GM18870 (cell line): Measurements from ENCODE around the gene IP6K2.

ENCODE experiments used
- ATAC-seq: cut with Tn5 transposase; IDR thresholded peaks from one replicate; pipeline ENCODE4 v1.9.1; 2021; ENCODE audit warnings: moderate library complexity; ENCODE audit not compliant: unreplicated experiment

IP6K2 gene

DNA sequence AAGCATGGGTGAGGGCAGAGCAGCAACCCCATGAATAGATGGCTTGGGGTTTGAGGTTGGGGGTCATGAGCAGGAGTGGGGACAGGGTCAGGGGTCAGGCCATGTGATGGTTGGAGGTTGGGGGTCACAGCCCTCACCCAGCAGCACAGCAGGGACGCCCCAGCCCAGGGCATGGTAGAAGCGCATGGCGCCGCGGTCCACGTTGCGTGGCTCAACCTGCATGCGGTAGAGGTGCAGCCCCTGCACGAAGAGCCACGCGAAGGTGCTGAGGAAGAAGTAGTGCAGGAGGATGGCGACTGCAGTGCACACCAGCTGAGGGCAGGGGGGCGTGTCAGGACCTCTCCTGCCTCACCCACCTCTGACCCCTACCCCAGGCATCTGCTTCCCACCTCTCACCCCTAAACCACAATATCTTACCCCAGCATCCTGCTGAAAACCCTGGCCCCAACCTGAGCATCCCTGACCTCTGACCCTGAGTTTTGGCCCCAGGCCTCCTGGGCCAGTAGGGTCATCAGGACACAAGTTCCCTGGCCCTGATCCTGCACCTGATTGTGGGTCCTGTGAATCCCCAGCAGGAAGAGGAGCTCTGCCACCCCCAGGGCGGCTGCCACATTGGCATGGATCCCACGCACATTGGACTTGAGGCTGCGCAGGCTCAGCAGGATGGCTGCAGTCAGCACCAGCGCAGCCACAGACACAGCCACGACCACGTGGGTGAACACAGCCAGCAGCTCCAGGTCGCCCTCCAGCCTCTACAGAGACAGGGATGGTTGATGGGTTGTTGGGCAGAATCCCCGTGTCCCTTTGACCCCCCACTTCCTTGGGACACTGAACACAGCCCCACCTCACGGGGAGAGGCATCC lies 71.9 kb downstream of the IP6K2 start:
- no peak for ATAC-seq

DNA sequence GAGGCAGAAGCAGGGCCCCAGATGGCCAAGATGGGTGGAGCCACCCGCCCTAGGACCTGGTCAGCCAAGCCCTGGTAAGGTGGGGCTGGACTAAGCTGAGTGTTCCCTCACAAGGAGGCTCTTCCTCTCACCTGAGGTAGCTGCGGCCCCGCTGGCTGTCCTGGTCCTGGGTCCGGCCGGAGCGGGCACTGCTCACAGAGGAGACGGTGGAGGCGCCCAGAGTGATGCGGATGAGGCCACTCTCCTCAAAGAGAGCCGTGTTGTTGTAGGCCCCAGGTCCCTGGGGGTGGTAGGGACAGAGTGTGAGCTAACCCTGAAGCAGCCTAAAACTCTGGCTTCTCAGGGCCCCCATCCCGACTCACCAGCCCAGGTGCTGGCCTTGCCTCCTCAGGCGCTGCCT lies 74.4 kb downstream of the IP6K2 start:
- no peak for ATAC-seq

DNA sequence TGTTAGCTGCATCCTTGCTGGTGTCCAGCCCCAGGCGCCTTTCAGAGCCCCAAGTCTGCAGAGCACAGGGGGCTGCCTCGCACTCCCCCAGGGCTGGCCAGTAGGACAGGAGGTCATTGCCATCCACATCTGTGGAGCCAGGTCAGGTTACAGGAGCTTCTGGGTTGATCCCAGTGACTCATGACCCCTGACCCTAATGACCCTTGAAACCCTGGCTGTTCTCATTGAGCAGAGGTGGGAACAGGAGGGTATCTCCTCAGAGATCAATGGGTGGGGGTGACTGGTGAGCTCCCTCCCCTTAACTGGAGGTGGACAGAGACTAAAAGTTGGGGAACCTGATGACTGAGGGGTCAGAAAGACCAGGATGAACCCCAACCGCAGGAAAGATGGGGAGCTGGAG lies 75.6 kb downstream of the IP6K2 start:
- ATAC-seq: no peak

DNA sequence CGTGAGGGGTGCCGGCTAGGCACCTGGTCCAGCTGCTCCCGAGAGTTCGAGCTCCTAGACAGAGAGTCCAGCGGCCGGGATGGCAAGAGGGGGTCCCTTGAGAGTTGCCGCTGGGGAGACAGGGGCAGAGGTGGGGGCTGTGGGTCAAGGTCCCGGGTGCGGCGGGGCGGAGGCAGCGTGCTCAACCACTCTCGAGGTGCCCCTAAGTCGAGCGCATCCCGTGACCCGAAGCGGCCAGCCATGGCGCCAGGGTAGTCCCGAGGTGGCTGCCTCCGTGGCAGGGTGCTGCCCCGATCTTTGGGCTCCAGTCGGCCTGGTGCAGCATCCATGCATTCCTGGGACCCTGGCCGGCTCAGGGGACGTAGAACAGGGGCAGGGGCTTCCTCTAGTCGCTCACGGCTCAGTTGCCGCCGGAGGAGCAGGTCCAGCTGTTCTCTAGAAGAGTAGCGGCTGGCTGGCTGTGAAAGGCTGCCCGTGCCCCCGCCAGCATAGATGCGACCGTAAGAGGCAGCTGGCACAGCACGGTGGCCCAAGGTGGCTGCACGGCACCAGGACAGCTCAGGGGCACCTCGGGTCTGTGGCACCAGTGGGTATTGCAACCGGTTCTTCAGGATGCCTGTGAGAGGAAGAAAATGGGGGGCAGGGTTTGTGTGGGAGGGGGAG lies 76.9 kb downstream of the IP6K2 start:
- ATAC-seq: no peak
